ENCODE results near the gene ELMO1.
A peak's percentile ranks its signal among the peaks of the same experiment; 100 is the strongest.

ELMO1 gene

GRCh38 chr7:37411444-37412034 is 37.1 kb downstream of the ELMO1 start:
- Histone ChIP-seq H4K20me1 (ENCODE audit: control insufficient read depth, insufficient read depth, low read depth, low read length) (no peaks in the 10 kb centered on the region), H3K36me3 (ENCODE audit: control insufficient read depth, low read length) (peaks cover 7% of the 10 kb centered on the region; the same call in 1 of the 2 replicates), H3F3A (ENCODE audit: control insufficient read depth, insufficient read depth) (no peaks in the 10 kb centered on the region), H3K4me1 (ENCODE audit: control insufficient read depth, low read length) (peaks cover 38% of the 10 kb centered on the region), H3K4me3 (ENCODE audit: low read length) (peak overlapping the region; percentile 45), H3K4me2 (ENCODE audit: low read length) (peak overlapping the region; percentile 55), H3K9me3 (ENCODE audit: control insufficient read depth, insufficient read depth, low read length) (0 out of 2 replicates have a peak, but pooled peaks cover 4% of the 10 kb centered on the region), H3K9me2 (replicated peaks; ENCODE audit: control insufficient read depth, low read length) (no peaks in the 10 kb centered on the region), H3K27me3 (ENCODE audit: control insufficient read depth, low read length) (no peaks in the 10 kb centered on the region), H3K79me2 (ENCODE audit: control insufficient read depth, low read length) (no peaks in the 10 kb centered on the region), H3K27ac (ENCODE audit: low read depth, low read length) (no peak overlapping the region)
- TF ChIP-seq EZH2phosphoT487 (IDR thresholded peaks at IDR 0.05; ENCODE audit: borderline replicate concordance, low read length) (no peak), CTCF (IDR thresholded peaks at IDR 0.05; ENCODE audit: low read depth, low read length, poor library complexity, severe bottlenecking) (no peak)

GRCh38 chr7:37410305-37411229 is 38.1 kb downstream of the ELMO1 start:
- H3K36me3 ChIP-seq (ENCODE audit: control insufficient read depth, low read length), result peaks cover 7% of the 10 kb centered on the region; the same call in 1 of the 2 replicates
- H3K79me2 ChIP-seq (ENCODE audit: control insufficient read depth, low read length), result no peaks in the 10 kb centered on the region
- H3K9me3 ChIP-seq (ENCODE audit: control insufficient read depth, insufficient read depth, low read length), result 0 out of 2 replicates have a peak, but pooled peaks cover 4% of the 10 kb centered on the region
- H3K27ac ChIP-seq (ENCODE audit: low read depth, low read length), result no peak overlapping the region
- H3F3A ChIP-seq (ENCODE audit: control insufficient read depth, insufficient read depth), result no peaks in the 10 kb centered on the region
- TF ChIP-seq CTCF (IDR thresholded peaks at IDR 0.05; ENCODE audit: low read depth, low read length, poor library complexity, severe bottlenecking) (no peak), EZH2phosphoT487 (IDR thresholded peaks at IDR 0.05; ENCODE audit: borderline replicate concordance, low read length) (no peak)
- peaks cover 35% of the 10 kb centered on the region for H3K4me1 ChIP-seq (ENCODE audit: control insufficient read depth, low read length)
- peak overlapping the region; percentile 45 for H3K4me3 ChIP-seq (ENCODE audit: low read length)
- no peaks in the 10 kb centered on the region for H3K27me3 ChIP-seq (ENCODE audit: control insufficient read depth, low read length)
- H4K20me1 ChIP-seq (ENCODE audit: control insufficient read depth, insufficient read depth, low read depth, low read length), result no peaks in the 10 kb centered on the region
- peak overlapping the region; percentile 55 for H3K4me2 ChIP-seq (ENCODE audit: low read length)
- no peaks in the 10 kb centered on the region for H3K9me2 ChIP-seq (replicated peaks; ENCODE audit: control insufficient read depth, low read length)

- Histone ChIP-seq H3K9me2 (replicated peaks; ENCODE audit: control insufficient read depth, low read length) (no peaks in the 10 kb centered on the region), H3K79me2 (ENCODE audit: control insufficient read depth, low read length) (no peaks in the 10 kb centered on the region), H3K9me3 (ENCODE audit: control insufficient read depth, insufficient read depth, low read length) (0 out of 2 replicates have a peak, but pooled peaks cover 4% of the 10 kb centered on the region), H3K36me3 (ENCODE audit: control insufficient read depth, low read length) (peaks cover 7% of the 10 kb centered on the region; the same call in 1 of the 2 replicates), H3K4me3 (ENCODE audit: low read length) (no peak overlapping the region), H3K27ac (ENCODE audit: low read depth, low read length) (no peak overlapping the region), H3K4me1 (ENCODE audit: control insufficient read depth, low read length) (peaks cover 35% of the 10 kb centered on the region), H3K4me2 (ENCODE audit: low read length) (peak overlapping the region; percentile 16), H3F3A (ENCODE audit: control insufficient read depth, insufficient read depth) (no peaks in the 10 kb centered on the region), H4K20me1 (ENCODE audit: control insufficient read depth, insufficient read depth, low read depth, low read length) (no peaks in the 10 kb centered on the region), H3K27me3 (ENCODE audit: control insufficient read depth, low read length) (no peaks in the 10 kb centered on the region)
- no peak for TF ChIP-seq CTCF (IDR thresholded peaks at IDR 0.05; ENCODE audit: low read depth, low read length, poor library complexity, severe bottlenecking)
Measured at GRCh38 chr7:37409461-37409860, 39.2 kb downstream of the ELMO1 start.
